GM21360 (cell line): ENCODE results near the gene TUBD1.
"Not testable (repeated sequence)": the region's sequence is repeated elsewhere in the genome, so short reads cannot be mapped to it uniquely, and the experiment has no call there.

ENCODE experiments used
- ATAC-seq: cut with Tn5 transposase; IDR thresholded peaks from one replicate; pipeline ENCODE4 v1.9.1; 2021; ENCODE audit warnings: mild to moderate bottlenecking, moderate library complexity; ENCODE audit not compliant: unreplicated experiment

TUBD1 gene

DNA sequence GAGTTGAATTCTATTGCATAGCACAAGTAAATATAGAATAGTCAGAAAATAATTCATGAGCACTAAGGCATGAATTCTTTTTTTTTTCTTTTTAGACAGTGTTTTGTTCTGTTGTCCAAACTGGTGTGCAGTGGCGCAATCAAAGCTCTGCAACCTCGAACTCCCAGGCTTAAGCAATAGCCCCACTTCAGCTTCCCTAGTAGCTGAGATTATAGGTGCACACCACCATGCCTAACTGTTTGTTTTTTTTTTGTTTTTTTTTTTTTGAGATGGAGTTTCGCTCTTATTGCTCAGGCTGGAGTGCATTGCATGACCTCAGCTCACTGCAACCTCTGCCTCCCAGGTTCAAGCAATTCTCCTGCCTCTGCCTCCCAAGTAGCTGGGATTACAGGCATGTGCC is 16.6 kb downstream of the TUBD1 start:
- ATAC-seq = no peak

DNA sequence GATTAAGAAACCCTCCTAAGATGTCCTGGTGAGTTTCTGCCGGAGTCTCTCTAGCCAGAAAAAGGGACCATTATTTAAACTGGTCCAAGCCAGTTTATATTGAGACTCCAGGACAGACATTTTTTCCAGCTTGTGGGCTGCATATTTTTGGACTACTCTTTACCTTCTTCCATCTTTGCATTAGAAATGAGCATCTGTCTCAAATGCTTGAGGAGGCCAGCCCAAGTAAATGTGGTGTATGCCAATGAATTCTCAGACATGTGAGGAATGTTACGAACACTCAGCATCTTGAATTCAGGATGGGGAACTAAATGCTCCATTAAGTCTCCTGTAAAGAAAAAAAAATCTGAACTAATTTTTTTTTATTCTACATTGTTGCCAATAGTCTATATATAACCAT is 18.4 kb downstream of the TUBD1 start:
- ATAC-seq = no peak

DNA sequence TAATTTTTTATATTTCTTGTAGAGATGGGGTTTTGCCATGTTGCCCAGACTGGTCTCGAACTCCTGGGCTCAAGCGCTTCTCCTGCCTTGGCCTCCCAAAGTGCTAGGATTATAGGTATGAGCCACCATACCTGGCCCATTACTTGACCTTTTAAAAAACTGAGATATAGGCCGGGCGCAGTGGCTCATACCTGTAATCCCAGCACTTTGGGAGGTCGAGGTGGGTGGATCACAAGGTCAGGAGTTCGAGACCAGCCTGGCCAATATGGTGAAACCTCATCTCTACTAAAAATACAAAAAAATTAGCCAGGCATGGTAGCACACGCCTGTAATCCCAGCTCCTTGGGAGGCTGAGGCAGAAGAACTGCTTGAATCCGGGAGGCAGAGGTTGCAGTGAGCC is 19.3 kb downstream of the TUBD1 start:
- not testable (repeated sequence) for ATAC-seq

DNA sequence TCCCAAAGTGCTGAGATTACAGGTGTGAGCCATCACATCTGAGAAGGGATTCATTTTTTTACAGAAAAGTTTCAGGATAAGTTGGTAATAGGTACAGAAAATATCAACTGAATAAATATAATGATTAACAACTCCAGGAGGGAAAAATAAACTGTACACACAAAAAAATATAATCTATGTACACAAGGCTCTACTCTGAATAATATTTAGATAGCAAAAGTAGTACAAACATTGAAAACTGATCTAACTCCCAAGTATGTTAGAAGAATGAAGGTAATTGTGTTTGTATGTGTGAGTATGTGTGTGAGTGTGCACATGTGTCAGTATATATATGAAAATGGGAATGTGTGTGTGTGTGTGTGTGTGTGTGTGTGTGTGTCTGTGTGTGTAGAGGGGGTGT is 20.4 kb downstream of the TUBD1 start:
- no peak for ATAC-seq

DNA sequence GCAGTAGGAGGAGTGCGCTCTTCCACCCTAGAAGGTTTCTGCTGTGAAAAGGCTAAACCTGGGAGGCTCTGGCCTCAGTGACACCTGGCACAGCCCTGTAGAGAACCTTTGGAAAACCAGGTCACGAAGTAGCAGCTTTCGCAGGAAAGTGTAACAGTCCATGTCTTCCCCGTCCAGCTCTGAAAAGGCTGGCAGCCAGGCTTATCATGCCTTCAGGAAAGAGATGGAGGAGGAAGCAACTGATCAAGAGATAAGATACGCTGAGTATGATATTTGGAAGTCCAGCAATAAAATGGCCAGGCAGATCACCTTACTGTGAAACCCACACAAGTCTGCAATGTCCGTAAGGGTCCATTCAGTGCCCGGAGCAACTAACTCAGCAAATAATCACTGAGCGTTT is 22.3 kb downstream of the TUBD1 start:
- no peak for ATAC-seq

DNA sequence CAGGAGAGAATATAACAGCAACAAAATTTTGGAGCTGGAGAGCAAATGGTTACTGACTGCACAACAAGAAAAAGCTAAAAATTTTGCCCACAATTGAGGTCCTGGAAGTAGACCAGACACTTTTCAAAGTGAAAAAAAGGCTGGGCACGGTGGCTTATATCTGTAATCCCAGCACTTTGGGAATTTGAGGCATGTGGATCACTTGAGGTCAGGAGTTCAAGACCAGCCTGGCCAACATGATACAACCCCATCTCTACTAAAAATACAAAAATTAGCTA is 22.9 kb downstream of the TUBD1 start:
- ATAC-seq = no peak

DNA sequence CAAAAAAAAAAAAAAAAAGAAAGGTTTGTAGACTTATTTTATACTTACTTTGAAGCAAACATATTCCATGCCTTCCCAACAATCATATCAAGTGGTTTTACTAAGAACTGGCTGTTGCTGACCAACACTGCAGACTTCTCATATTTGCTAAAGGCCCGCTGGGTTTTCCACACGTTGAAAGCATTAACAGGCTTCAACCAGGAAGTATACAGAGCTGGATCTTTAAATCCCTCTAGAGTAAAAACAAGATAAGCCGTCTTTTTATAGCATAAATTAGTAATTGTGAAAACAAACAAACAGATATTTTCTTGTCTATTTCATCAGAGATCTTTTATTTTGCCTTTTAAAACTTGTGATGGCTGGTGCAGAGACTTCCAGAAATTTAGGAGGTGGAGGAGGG is 29.1 kb downstream of the TUBD1 start:
- ATAC-seq = no peak

DNA sequence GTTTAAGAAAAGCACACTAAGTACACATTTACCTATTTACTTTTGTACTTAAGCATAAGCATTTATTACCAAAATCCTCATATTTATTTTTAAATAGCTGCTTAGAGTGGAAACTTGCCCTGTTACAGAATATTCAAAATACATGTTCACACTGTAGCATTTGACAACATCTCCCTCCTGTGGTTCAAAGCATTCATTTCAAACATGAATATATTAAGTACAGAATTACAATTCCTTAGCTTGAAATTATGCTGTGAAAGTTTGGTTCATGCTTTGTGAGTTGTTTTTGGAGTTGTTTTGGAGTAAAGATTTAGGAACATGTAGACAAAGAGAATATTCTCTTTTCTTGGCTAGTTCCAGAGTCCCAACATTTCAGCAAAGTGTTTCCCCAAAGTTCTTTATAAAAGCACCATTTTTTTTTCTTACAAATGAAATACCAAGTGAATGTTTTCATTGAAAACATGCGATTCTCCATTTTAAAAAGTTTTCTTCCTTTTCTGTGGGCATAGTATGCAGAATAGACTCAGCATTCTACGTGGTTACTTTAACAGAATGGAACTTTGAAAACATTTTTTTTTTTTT is 33.2 kb downstream of the TUBD1 start:
- ATAC-seq = no peak

DNA sequence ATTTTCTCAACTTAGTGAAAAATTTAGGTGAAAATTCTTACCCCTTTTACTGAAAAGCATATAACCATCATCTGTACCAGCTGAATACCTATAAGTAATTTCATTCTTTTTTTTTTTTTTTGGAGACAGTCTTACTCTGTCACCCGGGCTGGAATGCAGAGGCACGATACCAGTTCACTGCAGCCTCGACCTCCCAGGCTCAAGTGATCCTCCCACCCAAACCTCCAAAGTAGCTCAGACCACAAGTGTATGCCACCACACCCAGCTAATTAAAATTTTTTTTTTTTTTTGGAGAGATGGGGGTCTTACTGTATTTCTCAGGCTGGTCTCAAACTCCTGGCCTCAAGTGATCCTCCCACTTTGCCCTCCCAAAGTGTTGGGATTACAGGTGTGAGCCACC is 33.8 kb downstream of the TUBD1 start:
- no peak for ATAC-seq

DNA sequence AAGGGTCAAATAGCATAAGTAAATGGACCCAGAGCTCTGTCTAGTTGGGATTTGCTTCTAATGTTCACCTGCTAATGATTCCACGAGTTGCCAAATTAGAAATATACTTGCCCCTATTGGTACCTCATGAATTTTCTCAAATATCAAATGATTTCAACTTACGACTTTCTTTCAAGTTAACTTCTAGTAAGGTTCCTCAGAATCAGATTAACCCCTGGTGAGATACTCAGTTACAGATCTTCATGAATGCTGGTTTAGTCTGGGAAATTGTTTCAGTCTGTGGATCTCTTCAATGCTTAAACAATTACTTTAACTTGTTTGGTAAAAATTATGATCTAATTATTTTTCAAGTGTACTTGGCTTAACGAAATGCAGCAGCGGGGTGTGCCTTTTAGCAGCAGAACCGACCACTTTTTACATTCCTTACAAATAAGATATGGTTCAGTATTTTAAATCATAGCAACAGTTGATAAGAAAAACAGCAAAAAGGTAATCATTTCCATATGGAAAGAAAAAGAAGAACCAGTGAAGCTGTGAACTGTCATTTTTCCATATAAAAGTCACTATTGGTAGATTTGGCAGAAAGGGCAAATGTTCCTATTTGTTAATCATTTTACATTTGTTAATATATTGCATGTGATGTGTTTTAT is 34.5 kb downstream of the TUBD1 start:
- no peak for ATAC-seq

DNA sequence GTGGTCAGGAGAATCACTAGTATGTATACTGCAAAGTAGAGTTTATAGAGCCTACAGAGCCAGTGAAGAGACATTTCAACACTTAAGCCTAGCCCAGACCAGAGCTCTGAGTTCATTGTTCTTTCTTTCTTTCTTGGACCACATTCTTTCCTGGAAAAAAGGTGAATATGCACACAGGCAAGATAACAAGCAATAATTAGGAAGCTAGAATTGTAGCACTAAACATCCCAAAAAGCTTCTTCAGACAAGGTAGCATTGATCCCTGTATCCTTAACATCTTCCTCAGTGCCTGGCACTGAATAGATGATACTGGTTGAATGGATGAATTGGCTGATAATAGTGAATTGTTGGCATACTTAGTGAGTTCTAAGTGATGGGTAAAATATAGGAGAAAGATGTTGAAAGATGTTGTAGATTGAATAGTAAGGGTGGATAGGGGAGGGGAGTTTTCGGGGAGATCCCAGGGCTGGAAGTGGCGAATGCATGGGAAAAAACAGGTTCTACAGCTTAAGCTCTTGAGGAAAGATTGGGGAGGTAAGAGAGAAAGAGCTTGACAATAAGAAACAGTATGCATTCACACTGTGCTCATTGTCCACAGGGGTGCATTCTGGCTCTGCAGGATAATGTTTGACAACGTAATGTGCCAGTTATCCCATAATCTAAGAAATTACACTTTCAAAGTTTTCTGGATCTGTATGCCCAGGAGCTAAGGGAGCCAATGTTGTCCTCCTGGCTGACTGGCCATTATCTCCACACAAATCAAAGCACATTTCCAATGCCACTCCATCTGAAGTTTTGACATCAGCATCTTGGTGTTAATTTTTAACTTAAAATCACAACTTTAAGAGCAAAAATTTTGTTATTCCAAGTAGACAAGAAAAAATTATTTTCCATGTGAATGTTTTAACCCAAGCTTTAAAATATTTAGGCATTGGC is 35.6 kb downstream of the TUBD1 start:
- no peak for ATAC-seq

DNA sequence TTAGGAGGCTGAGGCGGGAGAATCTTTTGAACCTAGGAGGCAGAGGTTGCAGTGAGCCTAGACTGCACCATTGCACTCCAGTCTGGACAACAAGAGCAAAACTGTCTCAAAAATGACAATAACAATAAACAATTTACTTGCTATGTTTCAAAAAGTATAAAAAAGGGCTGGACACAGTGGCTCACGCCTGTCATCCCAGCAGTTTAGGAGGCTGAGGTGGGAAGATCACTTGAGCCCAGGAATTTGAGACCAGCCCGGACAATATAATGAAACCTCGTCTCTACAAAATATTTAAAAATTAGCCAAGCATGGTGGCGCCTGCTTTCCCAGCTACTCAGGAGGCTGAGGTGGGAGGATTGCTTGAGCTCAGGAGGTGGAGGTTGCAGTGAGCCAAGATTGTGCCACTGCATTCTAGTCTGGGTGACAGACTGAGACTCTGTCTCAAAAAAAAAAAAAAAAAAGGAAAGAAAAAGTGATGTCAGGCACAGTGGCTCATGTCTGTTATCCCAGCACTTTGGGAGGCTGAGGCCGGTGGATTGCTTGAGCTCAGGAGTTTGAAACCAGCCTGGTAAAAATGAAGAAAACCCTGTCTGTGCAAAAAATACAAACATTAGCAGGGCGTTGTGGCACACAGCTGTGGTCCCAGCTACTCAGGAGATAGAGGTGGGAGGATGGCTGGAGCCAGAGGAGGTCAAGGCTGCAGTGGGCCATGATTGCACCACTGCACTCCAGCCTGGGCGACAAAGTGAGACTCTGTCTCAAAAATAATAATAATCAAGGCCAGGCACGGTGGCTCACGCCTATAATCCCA is 38.6 kb downstream of the TUBD1 start:
- ATAC-seq = not testable (repeated sequence)

DNA sequence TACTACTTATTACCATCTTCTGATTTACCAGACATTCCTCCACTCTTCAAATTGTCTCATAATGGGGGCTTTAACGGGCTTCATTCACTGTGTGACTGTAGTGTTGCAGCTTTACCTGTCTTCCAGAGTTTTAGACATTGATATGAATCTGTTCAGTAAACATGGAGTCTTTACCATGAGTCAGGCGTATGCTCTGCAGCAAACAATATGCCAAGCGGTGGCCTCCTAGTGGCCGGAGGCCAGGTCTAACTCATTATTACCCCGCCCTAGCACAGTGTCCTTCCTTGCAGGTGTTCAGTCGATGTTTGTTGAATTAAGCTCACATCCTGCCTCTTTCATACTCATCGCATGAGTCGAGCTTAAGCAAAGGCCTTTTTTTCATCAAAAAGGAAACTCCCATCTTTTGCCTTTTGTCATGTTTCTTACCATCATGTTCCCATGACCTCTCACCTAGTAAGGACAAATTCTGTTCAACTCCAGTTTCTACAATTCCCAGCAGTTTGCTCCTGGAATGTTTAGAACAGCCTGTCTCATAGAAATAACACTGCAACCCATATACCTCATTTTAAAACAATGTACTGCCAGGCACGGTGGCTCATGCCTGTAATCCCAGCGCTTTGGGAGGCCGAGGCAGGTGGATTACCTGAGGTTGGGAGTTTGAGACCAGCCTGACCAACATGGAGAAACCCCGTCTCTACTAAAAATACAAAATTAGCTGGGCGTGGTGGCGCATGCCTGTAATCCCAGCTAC is 39.4 kb downstream of the TUBD1 start:
- ATAC-seq = no peak

DNA sequence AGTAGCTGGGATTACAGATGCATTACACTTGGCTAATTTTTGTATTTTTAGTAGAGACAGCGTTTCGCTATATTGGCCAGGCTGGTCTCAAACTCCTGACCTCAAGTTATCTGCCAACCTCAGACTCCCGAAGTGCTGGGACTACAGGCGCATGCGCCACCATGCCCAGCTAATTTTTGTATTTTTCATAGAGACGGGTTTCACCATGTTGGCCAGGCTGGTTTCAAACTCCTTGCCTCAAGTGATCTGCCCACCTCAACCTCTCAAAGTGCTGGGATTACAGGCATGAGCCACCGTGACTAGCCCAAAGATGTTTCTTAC is 39.9 kb downstream of the TUBD1 start:
- not testable (repeated sequence) for ATAC-seq

DNA sequence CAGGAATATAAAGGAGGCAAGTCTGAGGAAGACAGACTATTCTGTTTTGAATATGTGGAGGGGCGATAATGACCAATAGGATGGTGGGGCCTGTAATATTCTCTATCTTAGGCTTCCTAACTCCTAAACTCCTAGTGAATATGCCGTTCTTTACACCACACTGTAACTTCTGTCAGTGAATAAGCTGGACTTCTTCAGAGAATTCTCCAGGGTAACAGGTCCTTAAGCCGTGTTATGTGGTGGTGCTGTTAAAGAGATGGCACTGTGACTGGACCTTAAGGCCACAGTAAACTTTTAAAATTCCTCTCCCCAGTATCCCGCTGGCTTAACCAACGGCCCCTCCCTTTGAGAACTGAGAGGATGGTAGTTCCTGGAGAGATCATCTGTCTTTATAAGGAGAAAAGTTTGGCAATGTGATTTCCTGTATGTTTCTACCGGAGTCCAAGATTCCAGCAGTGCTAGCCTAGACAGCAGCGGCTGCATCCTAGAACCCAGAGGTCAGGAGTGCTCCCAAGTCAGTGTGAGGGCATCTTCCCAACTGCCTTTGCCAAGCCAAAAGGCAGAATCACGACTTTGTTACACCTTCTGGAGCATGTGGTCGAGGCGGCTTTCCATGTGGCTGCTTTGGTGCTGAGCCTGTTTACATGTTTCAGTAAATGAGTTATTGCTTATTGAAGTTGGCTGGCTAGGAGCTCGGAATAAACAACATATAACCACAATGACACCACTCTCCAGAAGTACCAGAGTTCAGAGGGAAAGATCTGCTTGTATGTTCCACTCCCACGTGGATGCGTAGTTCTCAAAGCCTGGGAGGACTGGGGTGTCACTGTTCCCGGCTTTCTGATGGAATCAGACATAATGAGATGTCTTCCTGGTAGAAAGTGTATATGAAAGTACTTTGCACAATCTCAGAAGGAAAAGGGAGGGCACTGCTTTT is 41.0 kb downstream of the TUBD1 start:
- no peak for ATAC-seq

DNA sequence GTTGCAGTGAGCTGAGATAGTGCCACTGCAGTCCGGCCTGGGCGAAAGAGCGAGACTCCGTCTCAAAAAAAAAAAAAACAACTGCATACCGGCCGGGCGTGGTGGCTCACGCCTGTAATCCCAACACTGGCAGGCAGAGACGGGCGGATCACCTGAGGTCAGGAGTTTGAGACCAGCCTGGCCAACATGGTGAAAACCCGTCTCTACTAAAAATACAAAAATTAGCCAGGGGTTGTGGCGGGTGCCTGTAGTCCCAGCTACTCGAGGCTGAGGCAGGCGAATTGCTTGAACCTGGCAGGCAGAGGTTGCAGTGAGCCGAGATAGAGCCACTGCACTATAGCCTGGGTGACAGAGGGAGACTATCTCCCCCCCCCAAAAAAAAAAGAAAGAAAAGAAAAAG is 42.4 kb downstream of the TUBD1 start:
- ATAC-seq = not testable (repeated sequence)

DNA sequence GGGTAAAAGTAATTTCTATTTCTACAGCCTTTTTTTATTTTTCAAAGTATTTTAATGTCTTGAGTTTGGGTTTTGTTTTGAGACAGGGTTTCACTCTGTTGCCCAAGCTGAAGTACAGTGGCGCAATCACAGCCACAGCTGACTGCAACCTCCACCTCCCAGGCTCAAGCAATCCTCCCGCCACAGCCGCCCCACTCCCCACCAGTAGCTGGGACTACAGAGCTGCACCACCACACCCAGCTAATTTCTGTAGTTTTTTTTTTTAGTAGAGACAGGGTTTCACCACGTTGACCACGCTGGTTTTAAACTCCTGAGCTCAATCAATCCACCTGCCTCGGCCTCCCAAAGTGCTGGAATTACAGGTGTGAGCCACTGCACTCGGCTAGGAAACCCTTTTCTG is 44.0 kb downstream of the TUBD1 start:
- no peak for ATAC-seq

DNA sequence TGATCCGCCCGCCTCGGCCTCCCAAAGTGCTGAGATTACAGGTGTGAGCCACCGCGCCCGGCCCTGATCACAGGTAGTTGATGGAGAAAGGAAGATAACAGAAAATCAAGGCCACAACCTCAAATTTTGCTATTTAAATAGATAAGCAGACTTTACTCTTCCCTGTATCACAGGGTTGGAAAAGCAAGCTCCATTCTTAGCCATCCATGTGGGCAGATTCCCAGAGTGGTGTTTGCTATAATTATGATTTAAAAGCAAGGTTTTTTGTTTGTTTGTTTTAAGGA is 44.4 kb downstream of the TUBD1 start:
- no peak for ATAC-seq

DNA sequence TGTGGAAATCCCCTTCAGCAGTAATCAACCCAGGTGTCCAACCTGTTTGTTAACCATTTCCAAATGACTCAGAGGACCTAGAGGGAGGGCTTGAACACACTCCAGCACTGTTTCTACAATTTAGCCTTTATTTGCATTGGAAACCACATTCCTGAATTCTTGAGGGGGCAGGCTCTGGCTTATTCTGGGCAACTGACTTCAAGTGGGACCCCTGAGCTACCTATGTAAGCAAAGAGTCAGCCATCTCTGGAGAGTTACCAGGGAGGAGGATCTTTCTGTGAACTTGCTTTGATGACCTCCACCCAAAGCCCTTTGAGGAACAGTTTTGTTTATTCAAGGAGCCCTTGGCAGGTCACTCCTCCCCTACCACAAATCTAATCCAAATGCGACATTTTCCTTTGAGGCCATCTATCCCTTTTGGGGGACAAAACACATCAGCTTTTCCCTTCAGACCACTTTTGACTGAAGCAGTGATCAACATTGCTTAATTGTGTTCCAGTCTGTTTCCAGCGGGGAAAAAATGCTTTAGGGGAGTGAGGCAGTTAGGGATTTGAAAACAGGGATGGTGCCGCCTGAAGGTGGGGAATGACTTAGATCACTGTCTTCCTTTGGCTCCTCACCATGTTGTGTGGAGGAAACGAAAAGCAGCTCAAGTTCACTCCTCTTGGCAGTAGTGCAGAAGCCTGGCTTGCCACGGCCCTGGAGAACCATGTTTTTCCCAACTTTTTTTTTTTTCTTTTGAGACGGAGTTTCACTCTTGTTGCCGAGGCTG is 46.2 kb downstream of the TUBD1 start:
- ATAC-seq = peak; percentile 47
